ENCODE results near the gene PRKCD.

The PRKCD gene

GRCh38 chr3:53137835-53138446, 23.1 kb upstream of the PRKCD start:
- TF ChIP-seq CTCF (IDR thresholded peaks at IDR 0.05; ENCODE audit: control insufficient read depth, insufficient read depth, low read depth, low read length, missing control alignments), result no peak
- no peak overlapping the region for H3K4me3 ChIP-seq (ENCODE audit: control insufficient read depth, low read depth, low read length)
- DNase-seq (ENCODE audit: low read depth), result no peak

GRCh38 chr3:53139906-53140846, 20.8 kb upstream of the PRKCD start:
- H3K4me3 ChIP-seq (ENCODE audit: control insufficient read depth, low read depth, low read length), result no peak overlapping the region
- TF ChIP-seq CTCF (IDR thresholded peaks at IDR 0.05; ENCODE audit: control insufficient read depth, insufficient read depth, low read depth, low read length, missing control alignments), result no peak
- no peak for DNase-seq (ENCODE audit: low read depth)

GRCh38 chr3:53140847-53141845, 19.9 kb upstream of the PRKCD start:
- TF ChIP-seq CTCF (IDR thresholded peaks at IDR 0.05; ENCODE audit: control insufficient read depth, insufficient read depth, low read depth, low read length, missing control alignments), result no peak
- DNase-seq (ENCODE audit: low read depth), result no peak
- H3K4me3 ChIP-seq (ENCODE audit: control insufficient read depth, low read depth, low read length), result no peak overlapping the region

- H3K4me3 ChIP-seq (ENCODE audit: control insufficient read depth, low read depth, low read length), result no peak overlapping the region
- no peak for DNase-seq (ENCODE audit: low read depth)
- TF ChIP-seq CTCF (IDR thresholded peaks at IDR 0.05; ENCODE audit: control insufficient read depth, insufficient read depth, low read depth, low read length, missing control alignments), result no peak
These were observed 18.0 kb upstream of the PRKCD start for GRCh38 chr3:53142986-53143385.

- DNase-seq (ENCODE audit: low read depth), result no peak
- TF ChIP-seq CTCF (IDR thresholded peaks at IDR 0.05; ENCODE audit: control insufficient read depth, insufficient read depth, low read depth, low read length, missing control alignments), result no peak
- H3K4me3 ChIP-seq (ENCODE audit: control insufficient read depth, low read depth, low read length), result no peak overlapping the region
These were observed 16.6 kb upstream of the PRKCD start for GRCh38 chr3:53144446-53144845.
